ENCODE measurements around the gene TMEM207.

DNA sequence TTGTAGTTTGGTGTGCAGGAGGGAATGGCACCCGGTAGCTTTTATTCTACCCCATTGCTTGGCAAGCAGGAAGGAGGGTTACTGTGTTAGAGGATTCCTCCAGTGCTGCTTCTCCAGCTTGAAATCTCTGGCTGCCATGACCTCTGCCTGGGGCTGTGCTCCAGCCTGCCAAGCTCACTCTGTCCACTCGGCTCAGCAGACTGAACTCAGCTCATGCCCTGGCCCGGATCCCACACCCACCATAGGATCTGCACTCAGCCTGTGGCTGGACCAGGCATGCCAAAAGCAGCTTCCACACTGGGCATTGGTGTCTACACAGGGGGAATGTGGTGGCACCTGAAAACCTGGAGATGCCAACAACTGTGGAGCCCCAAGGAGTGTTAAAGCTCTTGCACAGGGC is 35.4 kb downstream of the TMEM207 start:
- TF ChIP-seq, protein P1, sequence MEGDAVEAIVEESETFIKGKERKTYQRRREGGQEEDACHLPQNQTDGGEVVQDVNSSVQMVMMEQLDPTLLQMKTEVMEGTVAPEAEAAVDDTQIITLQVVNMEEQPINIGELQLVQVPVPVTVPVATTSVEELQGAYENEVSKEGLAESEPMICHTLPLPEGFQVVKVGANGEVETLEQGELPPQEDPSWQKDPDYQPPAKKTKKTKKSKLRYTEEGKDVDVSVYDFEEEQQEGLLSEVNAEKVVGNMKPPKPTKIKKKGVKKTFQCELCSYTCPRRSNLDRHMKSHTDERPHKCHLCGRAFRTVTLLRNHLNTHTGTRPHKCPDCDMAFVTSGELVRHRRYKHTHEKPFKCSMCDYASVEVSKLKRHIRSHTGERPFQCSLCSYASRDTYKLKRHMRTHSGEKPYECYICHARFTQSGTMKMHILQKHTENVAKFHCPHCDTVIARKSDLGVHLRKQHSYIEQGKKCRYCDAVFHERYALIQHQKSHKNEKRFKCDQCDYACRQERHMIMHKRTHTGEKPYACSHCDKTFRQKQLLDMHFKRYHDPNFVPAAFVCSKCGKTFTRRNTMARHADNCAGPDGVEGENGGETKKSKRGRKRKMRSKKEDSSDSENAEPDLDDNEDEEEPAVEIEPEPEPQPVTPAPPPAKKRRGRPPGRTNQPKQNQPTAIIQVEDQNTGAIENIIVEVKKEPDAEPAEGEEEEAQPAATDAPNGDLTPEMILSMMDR (conservative IDR thresholded peaks at IDR 0.05 in 1 of 2, IDR thresholded peaks at IDR 0.05 in 1 of 2; ENCODE audit: low read depth in 1 of 2, low read length in 2 of 2), result no peak
- no peak for TF ChIP-seq EZH2 (IDR thresholded peaks at IDR 0.05; ENCODE audit: low read length, missing control alignments)
